NCI-H1417 treated with DMSO at 0.1 percent for 48 hours (cell line): Measurements from ENCODE around the gene EPRS1.
"Not testable (repeated sequence)": the region's sequence is repeated elsewhere in the genome, so short reads cannot be mapped to it uniquely, and the experiment has no call there.

Experiments
- DNase-seq: peaks from one replicate; lab custom pipeline; 2025; lab: John Stamatoyannopoulos, UW

Gene EPRS1

DNA sequence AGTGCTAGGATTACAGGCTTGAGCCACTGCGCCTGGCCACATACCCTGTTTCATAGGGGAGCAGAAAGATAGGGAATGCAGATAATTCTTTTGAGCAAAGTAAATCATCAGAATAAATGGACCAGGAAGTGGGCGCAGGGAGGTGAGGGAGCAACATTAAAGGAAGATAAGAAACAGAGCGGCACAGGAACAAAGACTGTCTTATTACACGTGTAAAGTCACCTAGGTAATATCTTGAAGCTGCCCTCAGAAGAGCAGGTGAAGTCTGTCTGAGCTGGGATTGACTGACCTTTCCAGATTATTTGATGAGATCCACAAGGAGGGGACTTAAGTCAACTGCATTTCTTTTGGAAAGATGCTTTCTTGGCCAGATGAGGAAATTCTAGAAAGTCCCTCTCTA lies 7.7 kb downstream of the EPRS1 start:
- DNase-seq: no peak

DNA sequence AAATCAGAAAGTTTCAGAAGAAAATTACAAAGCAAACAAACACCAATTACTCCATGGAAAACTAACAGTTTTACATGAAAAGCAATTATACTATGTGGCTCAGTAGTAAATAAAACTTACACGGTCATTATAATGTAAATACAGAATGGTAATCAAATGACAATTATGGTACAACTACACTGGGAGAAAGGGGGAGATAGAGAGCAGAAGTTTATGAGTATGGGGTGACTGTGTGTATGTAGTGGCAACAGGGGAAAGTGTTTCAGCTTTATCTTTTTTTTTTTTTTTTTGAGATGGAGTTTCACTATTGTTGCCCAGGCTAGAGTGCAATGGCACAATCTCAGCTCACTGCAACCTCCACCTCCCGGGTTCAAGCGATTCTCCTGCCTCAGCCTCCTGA lies 8.5 kb downstream of the EPRS1 start:
- DNase-seq: not testable (repeated sequence)

DNA sequence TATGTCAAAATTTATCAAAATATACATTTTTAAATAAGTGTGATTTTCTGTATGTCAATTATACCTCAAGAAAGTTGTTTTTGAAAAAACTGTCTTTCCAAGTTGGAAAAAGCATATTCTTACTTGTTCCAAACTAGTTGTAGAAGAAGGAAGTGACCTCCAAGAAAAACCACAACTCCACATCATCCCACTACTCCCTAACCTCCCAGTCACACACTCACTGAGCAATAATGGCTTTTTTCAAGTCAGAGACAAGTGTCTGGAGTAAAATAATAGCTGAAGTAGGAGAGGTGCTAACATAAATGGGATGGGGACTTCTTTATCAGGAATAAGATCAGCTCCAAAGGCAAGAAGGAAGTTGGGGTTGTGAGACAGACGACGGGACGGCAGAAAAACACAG lies 13.4 kb downstream of the EPRS1 start:
- no peak for DNase-seq

DNA sequence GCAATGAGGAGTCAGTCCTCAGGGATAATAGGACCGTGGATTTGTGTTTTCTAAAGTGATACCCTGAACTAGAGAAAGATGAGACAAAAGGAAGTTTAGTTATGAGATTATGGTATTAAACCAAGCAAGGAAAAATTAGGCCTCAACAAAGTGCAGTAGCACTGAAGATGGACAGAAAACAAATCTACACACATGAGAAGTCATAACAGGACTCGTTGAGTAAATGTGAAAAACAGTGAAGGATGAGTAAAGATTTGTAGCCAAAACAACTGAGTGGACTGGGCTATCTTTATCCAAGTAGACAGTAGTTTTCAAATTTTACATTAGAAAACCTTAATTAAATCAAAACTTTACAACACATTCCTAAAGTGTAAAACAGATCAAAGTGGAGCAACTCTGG lies 15.0 kb downstream of the EPRS1 start:
- DNase-seq: no peak

DNA sequence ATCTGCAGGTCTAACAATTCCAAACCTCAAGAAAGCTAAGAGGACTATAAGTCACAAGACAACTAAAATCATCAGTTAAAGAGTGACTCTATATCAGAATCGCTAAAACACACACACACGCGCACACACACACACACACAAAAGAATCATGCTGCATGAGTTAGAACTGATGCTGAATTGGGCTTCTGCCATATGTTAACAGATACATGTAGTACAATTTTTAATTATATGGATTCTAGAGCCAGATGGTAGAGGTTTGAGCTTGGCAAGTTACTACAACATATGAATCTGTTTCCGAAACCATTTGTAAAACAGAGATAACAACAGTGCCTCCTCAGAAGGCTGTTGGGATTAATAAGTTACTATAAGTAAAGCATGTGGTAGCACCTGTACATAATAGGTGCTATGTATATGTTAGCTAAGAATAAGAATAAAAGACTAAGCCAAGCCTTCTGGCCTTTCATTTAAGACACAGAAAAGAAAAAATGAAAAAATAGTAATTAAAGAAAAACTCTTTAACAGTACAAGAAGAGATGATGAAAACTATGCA lies 17.9 kb downstream of the EPRS1 start:
- no peak for DNase-seq

DNA sequence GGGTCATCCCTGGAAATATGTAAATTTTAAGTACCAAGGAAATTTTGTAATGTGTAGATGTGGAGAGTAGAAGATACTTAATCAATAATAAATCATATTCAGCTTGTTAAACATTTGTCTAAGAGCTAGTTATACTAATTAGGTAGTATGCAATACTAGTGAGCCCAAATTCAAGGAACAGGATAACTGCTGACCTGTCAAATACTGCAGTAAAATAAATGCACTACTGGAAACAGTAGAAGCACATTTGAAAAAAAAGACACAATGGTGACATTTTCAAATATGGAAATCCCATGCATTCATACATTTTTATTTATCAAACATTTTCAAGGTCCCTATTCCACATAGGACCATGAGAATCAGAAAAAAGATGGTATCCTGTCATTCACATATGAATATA lies 27.2 kb downstream of the EPRS1 start:
- no peak for DNase-seq

DNA sequence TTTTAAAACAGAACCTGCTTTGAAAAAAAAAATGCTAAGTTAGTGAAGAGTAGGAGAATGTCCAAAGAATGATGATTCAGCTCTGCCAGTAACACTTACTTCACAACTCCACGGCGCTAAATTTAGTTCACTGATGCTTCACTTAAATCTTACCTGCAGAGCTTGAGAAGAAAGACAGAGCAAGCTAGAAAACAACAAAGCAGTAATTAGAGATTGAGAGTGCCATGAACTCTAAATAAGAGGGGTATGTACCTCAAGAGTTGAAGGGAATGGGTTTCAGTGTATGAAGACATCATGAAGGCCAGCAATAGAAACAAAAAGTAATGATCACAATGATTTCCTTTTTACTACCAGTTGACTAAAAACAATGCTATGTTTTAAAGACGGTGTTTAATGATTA lies 32.8 kb downstream of the EPRS1 start:
- no peak for DNase-seq

DNA sequence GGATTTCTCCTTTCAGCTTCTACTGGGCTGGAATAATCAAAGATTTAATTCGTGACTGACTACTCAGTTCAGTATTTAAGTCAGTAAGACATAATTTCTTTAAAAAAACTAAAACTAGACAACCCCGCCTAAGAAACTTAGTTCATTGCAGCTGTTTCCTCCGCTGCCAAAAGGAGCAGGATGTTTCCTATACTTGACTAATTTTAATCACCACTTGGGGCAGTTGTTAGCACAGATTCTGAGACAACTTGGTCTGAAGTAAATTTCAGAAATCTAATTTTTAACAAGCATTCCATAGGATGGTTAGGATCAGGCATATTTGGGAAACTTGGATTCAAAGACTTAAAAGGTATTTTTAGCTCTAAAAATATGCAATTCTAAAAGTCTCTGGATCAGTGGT lies 34.0 kb downstream of the EPRS1 start:
- no peak for DNase-seq

DNA sequence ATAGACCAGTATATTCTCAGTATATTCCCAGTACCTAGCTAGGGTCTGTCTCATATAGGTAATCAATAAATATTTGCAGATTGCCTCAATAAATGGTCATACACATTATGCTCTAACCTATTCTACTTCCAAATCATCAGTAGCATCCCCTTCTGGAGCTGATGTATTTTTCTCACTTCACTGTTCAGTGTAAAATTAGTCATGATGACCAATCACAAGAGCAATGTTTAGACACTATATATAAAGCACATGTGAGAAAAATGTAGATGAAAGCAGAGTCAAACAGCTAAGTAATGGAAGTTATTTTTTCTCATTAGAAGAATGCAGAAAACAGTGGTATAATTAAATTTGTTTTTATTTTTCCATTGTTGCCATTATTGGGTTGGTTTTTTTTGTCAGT lies 34.7 kb downstream of the EPRS1 start:
- no peak for DNase-seq

DNA sequence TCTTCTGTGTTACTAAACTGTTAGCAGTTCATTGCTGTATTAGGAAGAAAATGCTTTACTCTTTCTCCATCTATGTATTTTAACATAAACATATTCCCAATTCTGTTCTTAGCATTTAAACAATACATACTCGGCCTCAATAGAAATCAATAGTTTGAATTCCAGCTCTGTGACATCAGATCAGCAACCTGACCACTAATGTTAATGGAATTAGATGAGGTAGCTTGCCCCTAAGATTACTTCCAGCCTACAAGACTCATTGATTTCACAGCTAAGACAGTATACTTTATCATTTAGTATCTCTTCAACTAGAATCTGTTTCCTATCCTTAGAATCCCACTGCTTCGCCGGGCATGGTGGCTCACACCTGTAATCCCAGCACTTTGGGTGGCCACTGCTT lies 38.9 kb downstream of the EPRS1 start:
- no peak for DNase-seq

DNA sequence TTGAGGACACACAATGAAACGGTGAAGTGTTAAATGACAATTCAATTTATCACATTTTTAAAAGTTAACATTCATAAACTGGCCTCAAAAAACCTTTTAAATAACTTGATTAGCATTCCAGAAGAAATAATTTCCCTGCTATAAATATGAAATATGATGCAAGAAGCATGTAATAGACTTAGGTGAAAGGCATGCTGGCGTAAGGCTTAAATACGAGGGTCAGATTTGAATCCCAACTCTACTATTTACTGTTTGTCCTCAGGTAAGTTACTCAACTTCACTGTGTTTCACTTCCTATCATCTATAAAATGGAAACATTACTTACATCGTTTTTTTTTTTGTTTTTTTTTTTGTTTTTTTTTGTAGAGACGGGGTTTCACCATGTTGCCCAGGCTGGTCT lies 40.8 kb downstream of the EPRS1 start:
- no peak for DNase-seq

DNA sequence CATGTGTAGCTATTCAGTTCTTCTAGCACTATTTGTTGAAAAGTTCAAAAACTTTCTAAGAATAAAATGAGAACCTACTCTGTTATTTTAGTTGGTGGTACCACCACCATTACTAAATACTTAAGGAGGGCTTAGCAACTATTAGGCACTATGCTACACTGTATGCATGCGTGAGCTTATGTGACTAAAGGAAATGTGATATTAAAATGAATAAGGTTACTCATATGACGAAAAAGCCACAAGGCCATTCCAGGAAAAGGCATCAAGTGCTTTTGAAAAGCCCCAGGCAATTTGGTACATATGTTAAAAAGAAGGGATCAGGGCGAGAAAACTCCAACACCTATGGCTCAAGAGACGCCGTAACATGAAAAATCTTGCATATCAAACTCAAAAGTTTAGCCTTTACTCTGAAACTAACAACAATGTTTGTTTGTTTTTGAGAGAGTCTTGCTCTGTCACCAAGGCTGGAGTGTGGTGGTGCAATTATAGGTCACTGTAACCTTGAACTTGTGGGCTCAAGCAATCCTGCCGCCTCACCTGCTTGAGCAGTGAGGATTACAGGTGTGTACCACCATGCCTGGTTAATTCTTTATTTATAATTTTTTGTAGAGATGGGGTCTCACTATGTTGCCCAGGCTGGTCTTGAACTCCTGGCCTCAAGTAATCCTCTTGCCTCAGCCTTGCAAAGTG lies 42.5 kb downstream of the EPRS1 start:
- no peak for DNase-seq

DNA sequence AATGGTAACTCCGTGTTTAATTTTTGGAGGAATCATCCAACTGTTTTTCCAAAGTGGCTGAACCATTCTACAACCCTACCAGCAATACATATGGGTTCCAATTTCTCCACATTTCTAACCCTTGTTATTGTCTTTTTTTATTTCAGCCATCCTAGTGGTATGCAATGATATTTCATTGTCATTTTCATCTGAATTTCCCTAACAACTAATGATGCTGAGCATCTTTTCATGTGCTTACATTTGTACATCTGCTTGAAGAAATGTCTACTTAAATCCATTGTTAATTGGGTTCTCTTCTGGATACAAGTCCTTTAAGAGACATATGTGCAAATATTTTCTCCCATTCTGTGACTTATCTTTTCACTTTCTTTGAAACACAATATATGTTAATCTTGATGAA lies 43.3 kb downstream of the EPRS1 start:
- DNase-seq: no peak

DNA sequence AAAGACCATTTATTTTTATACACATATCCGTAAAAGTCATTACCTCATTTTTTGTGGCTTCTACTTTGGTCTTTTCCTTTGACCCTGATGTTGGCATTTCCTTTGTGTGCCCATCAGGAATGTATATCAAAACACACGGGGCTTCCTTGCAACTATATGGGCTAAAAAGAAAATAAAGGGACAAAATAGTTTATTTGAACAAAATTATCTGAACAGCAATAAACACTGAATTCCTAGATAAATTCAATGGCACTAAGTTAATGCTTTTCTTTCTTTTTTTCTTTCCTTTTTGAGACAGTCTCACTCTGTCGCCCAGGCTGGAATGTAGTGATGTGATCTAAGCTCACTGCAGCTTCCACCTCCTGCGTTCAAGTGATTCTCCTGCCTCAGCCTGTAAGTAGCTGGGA lies 45.2 kb downstream of the EPRS1 start:
- no peak for DNase-seq

DNA sequence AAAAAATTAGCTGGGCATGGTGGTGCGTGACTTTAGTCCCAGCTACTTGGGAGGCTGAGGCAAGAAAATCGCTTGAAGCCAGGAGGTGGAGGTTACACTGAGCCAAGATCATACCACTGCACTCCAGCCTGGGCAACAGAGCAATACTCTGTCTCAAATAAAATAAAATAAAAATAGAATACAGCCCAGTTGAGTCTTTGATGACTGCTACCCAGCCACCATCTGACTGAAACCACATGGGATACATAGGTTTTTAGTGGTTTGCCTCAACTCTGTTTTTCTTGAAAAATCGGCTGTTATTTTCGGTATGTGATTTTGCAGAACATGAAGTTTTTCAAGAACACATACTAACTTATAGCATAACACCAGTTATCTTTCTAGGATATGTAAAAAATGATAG lies 46.5 kb downstream of the EPRS1 start:
- no peak for DNase-seq
